SU-DHL-6 (cell line): ENCODE measurements around the gene PHAF1.

ENCODE experiments used
- CTCF ChIP-seq: fragments of 200-600 bp; sonication (generic); IDR thresholded peaks from one replicate; pipeline ENCODE4 v1.5.1; 2017; ENCODE audit warnings: antibody characterized with exemption, mild to moderate bottlenecking, low read length, moderate library complexity; ENCODE audit not compliant: insufficient read depth, poor library complexity, severe bottlenecking
- EZH2phosphoT487 ChIP-seq: fragments of 200-600 bp; sonication (generic), shearing (Covaris generic); conservative IDR thresholded peaks from 2 replicates; pipeline ENCODE4 v1.6.1; 2018; ENCODE audit warnings: mild to moderate bottlenecking, antibody characterized with exemption, low read length, moderate library complexity, mixed read lengths

GRCh38 chr16:67177743-67178699, 68.3 kb downstream of the PHAF1 start:
- TF ChIP-seq CTCF (no peak), EZH2phosphoT487 (no peak)
